Measurements from ENCODE around the gene CAMK2A. TPM values are rescaled to one million over a fixed set of nuclear protein-coding genes. Genes with fewer than 3 reads are reported as not detected.

CAMK2A gene
- polyA plus RNA-seq, 2 of the 4 experiments (the other 2 are of a cell fraction) = 0.09 to 0.93 TPM

DNA sequence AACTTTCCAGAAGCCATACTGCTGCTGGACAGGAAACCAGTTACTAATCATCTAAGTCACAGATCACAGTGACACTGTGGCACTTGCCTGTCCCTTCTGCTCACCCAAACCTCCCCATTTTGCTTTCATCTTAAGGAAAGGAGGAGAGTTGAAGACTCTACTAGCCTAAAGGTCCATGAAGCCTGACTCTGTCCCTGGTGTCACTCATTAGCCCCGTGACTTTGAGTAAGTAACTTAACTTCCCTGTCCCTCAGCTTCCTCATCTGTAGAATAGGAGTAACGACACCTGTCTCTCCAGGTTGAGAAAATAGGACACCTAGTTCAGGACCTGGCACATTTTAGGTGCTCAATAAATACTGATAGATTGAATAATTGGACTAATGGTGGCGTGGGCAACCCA lies 100.2 kb downstream of the CAMK2A start:
- ATAC-seq (no peak), DNase-seq (ENCODE audit: low read depth in 1 of 2, low spot score in 1 of 2) (no peak), FAIRE-seq (no peak)
- TF ChIP-seq POLR2A (IDR thresholded peaks at IDR 0.05; ENCODE audit: low read length) (no peak), EHF (CRISPR knock-in tag; IDR thresholded peaks at IDR 0.05) (no peak), GATA3 (IDR thresholded peaks at IDR 0.05; ENCODE audit: borderline replicate concordance) (no peak), JUN (IDR thresholded peaks at IDR 0.05) (no peak), BHLHE40 (IDR thresholded peaks at IDR 0.05; ENCODE audit: low read depth, low read length) (no peak), RFX5 (IDR thresholded peaks at IDR 0.05) (no peak), NFE2L2 (conservative IDR thresholded peaks at IDR 0.05; ENCODE audit: low read length) (no peak), KDM1A (IDR thresholded peaks at IDR 0.05; ENCODE audit: low read depth) (no peak), MAFK (IDR thresholded peaks at IDR 0.05; ENCODE audit: partially characterized antibody) (no peak)
- 32% methylated on average over 3 of the region's 3 CpGs for WGBS (ENCODE audit: missing lambda C conversion rate)
- CTCF ChIA-PET = interaction anchor here (1.0 to 3.6 kb wide), 4 partner anchors 11 to 29 kb away, joined by 3 to 13 read pairs (median 5); no protein-coding TSS in a partner anchor
- Histone ChIP-seq H3K4me3 (no peak overlapping the region), H3K9me3 (no peaks in the 10 kb centered on the region), H3K4me2 (no peak overlapping the region), H3K27ac (no peak overlapping the region), H3K4me1 (no peaks in the 10 kb centered on the region)
- POLR2A ChIA-PET = no interaction called here

DNA sequence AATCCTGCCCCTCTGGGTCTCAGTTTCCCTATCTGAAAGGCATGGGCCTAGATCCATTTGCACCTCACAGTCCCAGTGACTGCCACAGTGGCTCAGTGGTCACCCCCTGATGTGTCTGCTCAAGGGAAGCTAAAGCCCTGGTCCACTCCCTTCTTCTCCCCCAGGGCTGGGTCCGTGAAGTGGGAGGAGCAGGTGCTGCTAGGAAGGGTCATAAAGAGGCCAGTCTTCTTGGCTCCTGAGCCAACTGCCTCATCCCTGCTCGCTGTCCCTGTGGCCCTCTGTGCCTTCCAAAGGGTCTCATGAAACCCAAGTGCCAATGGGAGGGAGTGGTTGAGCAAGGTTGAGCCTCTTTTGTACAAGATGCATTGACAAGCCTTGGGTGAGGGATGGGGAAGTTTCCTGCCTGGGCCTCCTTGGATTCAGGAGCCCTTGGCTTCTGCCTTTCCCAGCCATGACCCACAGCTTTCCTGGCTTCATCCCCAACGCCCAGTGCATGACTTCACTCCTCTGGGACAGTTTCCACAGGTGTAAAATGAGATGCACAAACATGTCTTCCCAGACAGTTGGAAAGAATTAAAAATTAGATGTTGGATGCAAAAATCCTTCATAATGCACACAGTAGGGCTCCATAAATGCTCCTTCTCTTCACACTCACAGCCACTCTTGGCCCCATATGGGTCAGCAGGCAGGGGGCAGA lies 101.3 kb downstream of the CAMK2A start:
- H3K4me3 ChIP-seq = no peak overlapping the region
- TF ChIP-seq HOXB5 (CRISPR knock-in tag; IDR thresholded peaks at IDR 0.05) (no peak), KDM5A (IDR thresholded peaks at IDR 0.05) (no peak), RCOR1 (IDR thresholded peaks at IDR 0.05; ENCODE audit: low read depth, low read length) (no peak), CEBPB (IDR thresholded peaks at IDR 0.05) (no peak), FOXS1 (CRISPR knock-in tag; IDR thresholded peaks at IDR 0.05) (no peak), SMC3 (IDR thresholded peaks at IDR 0.05) (no peak), FOSB (CRISPR knock-in tag; IDR thresholded peaks at IDR 0.05) (no peak), NR3C1 (IDR thresholded peaks at IDR 0.05) (no peak), ZFP36 (IDR thresholded peaks at IDR 0.05; ENCODE audit: borderline replicate concordance, partially characterized antibody) (no peak), CBX8 (IDR thresholded peaks at IDR 0.05) (no peak), GATA3 (IDR thresholded peaks at IDR 0.05; ENCODE audit: borderline replicate concordance) (no peak), NPAS2 (CRISPR knock-in tag; IDR thresholded peaks at IDR 0.05; ENCODE audit: borderline replicate concordance) (no peak), CHD2 (IDR thresholded peaks at IDR 0.05; ENCODE audit: low read length, partially characterized antibody) (no peak)
- TF ChIP-seq, protein P1, sequence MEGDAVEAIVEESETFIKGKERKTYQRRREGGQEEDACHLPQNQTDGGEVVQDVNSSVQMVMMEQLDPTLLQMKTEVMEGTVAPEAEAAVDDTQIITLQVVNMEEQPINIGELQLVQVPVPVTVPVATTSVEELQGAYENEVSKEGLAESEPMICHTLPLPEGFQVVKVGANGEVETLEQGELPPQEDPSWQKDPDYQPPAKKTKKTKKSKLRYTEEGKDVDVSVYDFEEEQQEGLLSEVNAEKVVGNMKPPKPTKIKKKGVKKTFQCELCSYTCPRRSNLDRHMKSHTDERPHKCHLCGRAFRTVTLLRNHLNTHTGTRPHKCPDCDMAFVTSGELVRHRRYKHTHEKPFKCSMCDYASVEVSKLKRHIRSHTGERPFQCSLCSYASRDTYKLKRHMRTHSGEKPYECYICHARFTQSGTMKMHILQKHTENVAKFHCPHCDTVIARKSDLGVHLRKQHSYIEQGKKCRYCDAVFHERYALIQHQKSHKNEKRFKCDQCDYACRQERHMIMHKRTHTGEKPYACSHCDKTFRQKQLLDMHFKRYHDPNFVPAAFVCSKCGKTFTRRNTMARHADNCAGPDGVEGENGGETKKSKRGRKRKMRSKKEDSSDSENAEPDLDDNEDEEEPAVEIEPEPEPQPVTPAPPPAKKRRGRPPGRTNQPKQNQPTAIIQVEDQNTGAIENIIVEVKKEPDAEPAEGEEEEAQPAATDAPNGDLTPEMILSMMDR (IDR thresholded peaks at IDR 0.05) = no peak
- TF ChIP-seq, protein P2, sequence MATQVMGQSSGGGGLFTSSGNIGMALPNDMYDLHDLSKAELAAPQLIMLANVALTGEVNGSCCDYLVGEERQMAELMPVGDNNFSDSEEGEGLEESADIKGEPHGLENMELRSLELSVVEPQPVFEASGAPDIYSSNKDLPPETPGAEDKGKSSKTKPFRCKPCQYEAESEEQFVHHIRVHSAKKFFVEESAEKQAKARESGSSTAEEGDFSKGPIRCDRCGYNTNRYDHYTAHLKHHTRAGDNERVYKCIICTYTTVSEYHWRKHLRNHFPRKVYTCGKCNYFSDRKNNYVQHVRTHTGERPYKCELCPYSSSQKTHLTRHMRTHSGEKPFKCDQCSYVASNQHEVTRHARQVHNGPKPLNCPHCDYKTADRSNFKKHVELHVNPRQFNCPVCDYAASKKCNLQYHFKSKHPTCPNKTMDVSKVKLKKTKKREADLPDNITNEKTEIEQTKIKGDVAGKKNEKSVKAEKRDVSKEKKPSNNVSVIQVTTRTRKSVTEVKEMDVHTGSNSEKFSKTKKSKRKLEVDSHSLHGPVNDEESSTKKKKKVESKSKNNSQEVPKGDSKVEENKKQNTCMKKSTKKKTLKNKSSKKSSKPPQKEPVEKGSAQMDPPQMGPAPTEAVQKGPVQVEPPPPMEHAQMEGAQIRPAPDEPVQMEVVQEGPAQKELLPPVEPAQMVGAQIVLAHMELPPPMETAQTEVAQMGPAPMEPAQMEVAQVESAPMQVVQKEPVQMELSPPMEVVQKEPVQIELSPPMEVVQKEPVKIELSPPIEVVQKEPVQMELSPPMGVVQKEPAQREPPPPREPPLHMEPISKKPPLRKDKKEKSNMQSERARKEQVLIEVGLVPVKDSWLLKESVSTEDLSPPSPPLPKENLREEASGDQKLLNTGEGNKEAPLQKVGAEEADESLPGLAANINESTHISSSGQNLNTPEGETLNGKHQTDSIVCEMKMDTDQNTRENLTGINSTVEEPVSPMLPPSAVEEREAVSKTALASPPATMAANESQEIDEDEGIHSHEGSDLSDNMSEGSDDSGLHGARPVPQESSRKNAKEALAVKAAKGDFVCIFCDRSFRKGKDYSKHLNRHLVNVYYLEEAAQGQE (IDR thresholded peaks at IDR 0.05) = no peak
- no peak for ATAC-seq
- FAIRE-seq = no peak
- no peak for DNase-seq (ENCODE audit: low read depth in 1 of 2, low spot score in 1 of 2)
- ChIA-PET CTCF (interaction anchor here (1.0 to 3.6 kb wide), 3 partner anchors 10 to 30 kb away, joined by 3 to 13 read pairs (median 5); no protein-coding TSS in a partner anchor), POLR2A (no interaction called here)
- no peaks in the 10 kb centered on the region for H3K4me1 ChIP-seq
- H3K4me2 ChIP-seq = no peak overlapping the region
- WGBS (ENCODE audit: missing lambda C conversion rate) = 30% methylated on average over 3 of the region's 3 CpGs
- no peak overlapping the region for H3K27ac ChIP-seq
- no peaks in the 10 kb centered on the region for H3K9me3 ChIP-seq

Data from A549 (cell line).